H9 (cell line): ENCODE results near the gene MVP. TPM values are rescaled to one million over a fixed set of nuclear protein-coding genes. Genes with fewer than 3 reads are reported as not detected.

ENCODE experiments used
- DNase-seq: peaks from one replicate; pipeline ENCODE4 v3.0.0-alpha.2; 2017
- H2AFZ ChIP-seq: one replicate; pipeline ENCODE4 v1.6.1; 2013; ENCODE audit warnings: mild to moderate bottlenecking, low read length, control low read depth, moderate library complexity
- H2AK5ac ChIP-seq: 2 replicates; pipeline ENCODE4 v1.6.1; 2013; ENCODE audit warnings: low read length, control low read depth, mixed read lengths; ENCODE audit not compliant: insufficient read length
- H2BK120ac ChIP-seq: one replicate; pipeline ENCODE4 v1.6.1; 2013; ENCODE audit warnings: low read depth, mild to moderate bottlenecking, low read length, control low read depth, inconsistent platforms; ENCODE audit not compliant: poor library complexity, severe bottlenecking
- H2BK12ac ChIP-seq: 2 replicates; pipeline ENCODE4 v1.6.1; 2013; ENCODE audit warnings: low read length, control low read depth, mixed read lengths, low read depth; ENCODE audit not compliant: insufficient read length
- H2BK15ac ChIP-seq: 2 replicates; pipeline ENCODE4 v1.6.1; 2013; ENCODE audit warnings: low read depth, low read length, control low read depth
- H2BK20ac ChIP-seq: one replicate; pipeline ENCODE4 v1.6.1; 2013; ENCODE audit warnings: low read depth, mild to moderate bottlenecking, low read length, control low read depth, inconsistent platforms; ENCODE audit not compliant: poor library complexity, severe bottlenecking
- H2BK5ac ChIP-seq: 2 replicates; pipeline ENCODE4 v1.6.1; 2013; ENCODE audit warnings: low read length, control low read depth, mixed read lengths; ENCODE audit not compliant: insufficient read length
- H3K14ac ChIP-seq: 2 replicates; pipeline ENCODE4 v1.6.1; 2013; ENCODE audit warnings: low read length, control low read depth; ENCODE audit not compliant: insufficient read depth
- H3K18ac ChIP-seq: 2 replicates; pipeline ENCODE4 v1.6.1; 2013; ENCODE audit warnings: low read depth, mild to moderate bottlenecking, mixed read lengths, low read length, control low read depth; ENCODE audit not compliant: insufficient read length
- H3K23ac ChIP-seq: 2 replicates; pipeline ENCODE4 v1.6.1; 2013; ENCODE audit warnings: low read length, control low read depth, mixed read lengths, low read depth; ENCODE audit not compliant: insufficient read length
- H3K23me2 ChIP-seq: 2 replicates; pipeline ENCODE4 v1.6.1; 2013; ENCODE audit warnings: low read depth, mild to moderate bottlenecking, mixed read lengths, low read length, control low read depth; ENCODE audit not compliant: insufficient read length, poor library complexity, severe bottlenecking
- H3K27ac ChIP-seq: 2 replicates; pipeline ENCODE4 v1.5.1; 2013; ENCODE audit warnings: low read length, control low read depth, mixed read lengths, low read depth; ENCODE audit not compliant: insufficient read length
- H3K27me3 ChIP-seq: 2 replicates; pipeline ENCODE4 v1.6.1; 2013; ENCODE audit warnings: low read length, control low read depth, inconsistent platforms; ENCODE audit not compliant: insufficient read depth
- H3K4ac ChIP-seq: 2 replicates; pipeline ENCODE4 v1.6.1; 2013; ENCODE audit warnings: low read depth, mild to moderate bottlenecking, control low read depth, inconsistent platforms, low read length, moderate library complexity
- H3K4me1 ChIP-seq: 2 replicates; pipeline ENCODE4 v1.6.1; 2013; ENCODE audit warnings: low read length, control low read depth, inconsistent platforms; ENCODE audit not compliant: insufficient read depth
- H3K4me2 ChIP-seq: 2 replicates; pipeline ENCODE4 v1.6.1; 2013; ENCODE audit warnings: low read length, control low read depth, mixed read lengths; ENCODE audit not compliant: insufficient read length, insufficient read depth
- H3K56ac ChIP-seq: 2 replicates; pipeline ENCODE4 v1.6.1; 2013; ENCODE audit warnings: low read depth, mild to moderate bottlenecking, mixed read lengths, low read length, control low read depth; ENCODE audit not compliant: insufficient read length
- H3K79me1 ChIP-seq: 2 replicates; pipeline ENCODE4 v1.6.1; 2013; ENCODE audit warnings: low read depth, mild to moderate bottlenecking, moderate library complexity, low read length, control low read depth, inconsistent platforms; ENCODE audit not compliant: insufficient read depth, poor library complexity, severe bottlenecking
- H3K79me2 ChIP-seq: 2 replicates; pipeline ENCODE4 v1.6.1; 2013; ENCODE audit warnings: low read length, control low read depth, inconsistent platforms; ENCODE audit not compliant: insufficient read depth
- H3K9ac ChIP-seq: 2 replicates; pipeline ENCODE4 v1.6.1; 2013; ENCODE audit warnings: low read length, control low read depth, mixed read lengths; ENCODE audit not compliant: insufficient read length; ENCODE audit errors: extremely low read depth
- H3K9me3 ChIP-seq: one replicate; pipeline ENCODE4 v1.6.1; 2013; ENCODE audit warnings: low read depth, low read length, inconsistent platforms; ENCODE audit not compliant: control insufficient read depth
- H3T11ph ChIP-seq: one replicate; pipeline ENCODE4 v1.6.1; 2013; ENCODE audit warnings: mild to moderate bottlenecking, low read length, control low read depth, inconsistent platforms
- H4K20me1 ChIP-seq: one replicate; pipeline ENCODE4 v1.6.1; 2013; ENCODE audit not compliant: control insufficient read depth, insufficient read length, insufficient read depth
- H4K5ac ChIP-seq: 2 replicates; pipeline ENCODE4 v1.6.1; 2013; ENCODE audit warnings: low read depth, mild to moderate bottlenecking, mixed read lengths, low read length, control low read depth; ENCODE audit not compliant: insufficient read length
- H4K8ac ChIP-seq: replicated peaks from 2 replicates; pipeline ENCODE4 v1.6.1; 2013; ENCODE audit warnings: low read length, control low read depth, mixed read lengths, low read depth; ENCODE audit not compliant: insufficient read length
- H4K91ac ChIP-seq: 2 replicates; pipeline ENCODE4 v1.6.1; 2013; ENCODE audit warnings: low read depth, mild to moderate bottlenecking, moderate library complexity, mixed read lengths, low read length, control low read depth; ENCODE audit not compliant: insufficient read length
- H3K27ac Mint-ChIP-seq, 3 experiments: 2 replicates in 2 of 3; 3 replicates in 1 of 3; pipeline ENCODE4 v1.8.0; 2020 to 2021; ENCODE audit warnings: mixed read lengths in 3 of 3, mild to moderate bottlenecking in 1 of 3, moderate library complexity in 1 of 3
- H3K27me3 Mint-ChIP-seq: 2 replicates; pipeline ENCODE4 v1.8.0; 2021; ENCODE audit warnings: low read depth, mild to moderate bottlenecking, moderate library complexity, mixed read lengths
- H3K36me3 Mint-ChIP-seq, 3 experiments: 2 replicates in 2 of 3; 3 replicates in 1 of 3; pipeline ENCODE4 v1.8.0; 2020 to 2021; ENCODE audit warnings: low read depth in 3 of 3, mixed read lengths in 3 of 3; ENCODE audit not compliant: insufficient read depth in 1 of 3
- H3K4me1 Mint-ChIP-seq, 2 experiments: 2 replicates each; pipeline ENCODE4 v1.8.0; 2020; ENCODE audit warnings: mixed read lengths in 2 of 2
- H3K4me3 Mint-ChIP-seq, 2 experiments: 2 replicates in 1 of 2; 3 replicates in 1 of 2; pipeline ENCODE4 v1.8.0; 2020 to 2021; ENCODE audit warnings: mild to moderate bottlenecking in 2 of 2, mixed read lengths in 2 of 2, moderate library complexity in 1 of 2
- H3K9me3 Mint-ChIP-seq, 2 experiments: 2 replicates in 1 of 2; 3 replicates in 1 of 2; pipeline ENCODE4 v1.8.0; 2020; ENCODE audit warnings: mild to moderate bottlenecking in 2 of 2, mixed read lengths in 2 of 2, moderate library complexity in 1 of 2
- WGBS: extraction: QIAGEN DNeasy Blood & Tissue Kit; methylation state at CpG from one replicate; pipeline ENCODE4 v1.1.7; 2013; ENCODE audit warnings: missing lambda C conversion rate, low lambda C conversion rate, mixed read lengths; ENCODE audit not compliant: insufficient read length; ENCODE audit errors: extremely low coverage; 5-methylcytosine and 5-hydroxymethylcytosine counted together
- total RNA-seq: library from RNA; stranded (reverse); gene quantifications from 2 replicates; pipeline ENCODE4 v1.2.1, GENCODE V29; 2021
- TF ChIP-seq, protein P1 (sequence below): fragments of 200-600 bp; sonication (generic); conservative IDR thresholded peaks from 3 replicates; pipeline ENCODE4 v1.8.0; 2021; ENCODE audit warnings: antibody characterized with exemption, mild to moderate bottlenecking

The MVP gene
- total RNA-seq, 1 experiment from 2014 or later, result 3.1 TPM

DNA sequence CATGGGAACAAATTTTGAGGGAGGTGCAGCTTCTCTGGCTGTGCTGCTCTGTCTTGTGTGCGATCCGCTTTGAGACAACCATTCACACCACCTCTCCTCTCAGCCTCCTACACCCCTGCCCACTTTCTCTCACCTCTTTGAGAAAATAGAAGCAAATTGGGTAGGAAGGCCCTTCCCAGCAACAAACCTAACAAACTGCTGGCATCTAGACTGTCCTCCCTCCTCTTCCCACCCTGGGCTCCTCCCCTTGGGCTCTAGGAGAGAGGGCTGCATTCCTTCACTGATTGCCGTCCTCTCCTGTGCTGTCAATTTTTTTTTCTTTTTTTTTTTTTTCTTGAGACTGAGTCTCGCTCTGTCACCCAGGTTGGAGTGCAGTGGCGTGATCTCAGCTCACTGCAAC, 29.2 kb downstream of the MVP start:
- no peak overlapping the region for H4K5ac ChIP-seq
- no peaks in the 10 kb centered on the region for H3K23me2 ChIP-seq
- no peaks in the 10 kb centered on the region for H3K4me1 ChIP-seq
- no peak overlapping the region for H2BK12ac ChIP-seq
- no peak overlapping the region for H3K14ac ChIP-seq
- H3K18ac ChIP-seq, result no peak overlapping the region
- no peak overlapping the region for H2AK5ac ChIP-seq
- H3K79me1 ChIP-seq, result no peaks in the 10 kb centered on the region
- no peak overlapping the region for H4K8ac ChIP-seq
- no peak overlapping the region for H2BK15ac ChIP-seq
- no peaks in the 10 kb centered on the region for H3K79me2 ChIP-seq
- no peak overlapping the region for H3K4me2 ChIP-seq
- no peak overlapping the region for H3K4me3 Mint-ChIP-seq
- H3K27ac ChIP-seq, result no peak overlapping the region
- no peak overlapping the region for H2BK20ac ChIP-seq
- H2AFZ ChIP-seq, result no peak overlapping the region
- H3K23ac ChIP-seq, result no peak overlapping the region
- peak overlapping the region in 1 of 3 experiments; percentile 66; a peak in 2 of 7 replicates for H3K27ac Mint-ChIP-seq
- no peak for DNase-seq
- no peaks in the 10 kb centered on the region for H3K27me3 Mint-ChIP-seq
- peaks cover 0 to 5% (median 0%) of the 10 kb centered on the region in 3 experiments; a peak in 2 of 7 replicates for H3K36me3 Mint-ChIP-seq
- H3K9ac ChIP-seq, result no peak overlapping the region
- TF ChIP-seq, protein P1, sequence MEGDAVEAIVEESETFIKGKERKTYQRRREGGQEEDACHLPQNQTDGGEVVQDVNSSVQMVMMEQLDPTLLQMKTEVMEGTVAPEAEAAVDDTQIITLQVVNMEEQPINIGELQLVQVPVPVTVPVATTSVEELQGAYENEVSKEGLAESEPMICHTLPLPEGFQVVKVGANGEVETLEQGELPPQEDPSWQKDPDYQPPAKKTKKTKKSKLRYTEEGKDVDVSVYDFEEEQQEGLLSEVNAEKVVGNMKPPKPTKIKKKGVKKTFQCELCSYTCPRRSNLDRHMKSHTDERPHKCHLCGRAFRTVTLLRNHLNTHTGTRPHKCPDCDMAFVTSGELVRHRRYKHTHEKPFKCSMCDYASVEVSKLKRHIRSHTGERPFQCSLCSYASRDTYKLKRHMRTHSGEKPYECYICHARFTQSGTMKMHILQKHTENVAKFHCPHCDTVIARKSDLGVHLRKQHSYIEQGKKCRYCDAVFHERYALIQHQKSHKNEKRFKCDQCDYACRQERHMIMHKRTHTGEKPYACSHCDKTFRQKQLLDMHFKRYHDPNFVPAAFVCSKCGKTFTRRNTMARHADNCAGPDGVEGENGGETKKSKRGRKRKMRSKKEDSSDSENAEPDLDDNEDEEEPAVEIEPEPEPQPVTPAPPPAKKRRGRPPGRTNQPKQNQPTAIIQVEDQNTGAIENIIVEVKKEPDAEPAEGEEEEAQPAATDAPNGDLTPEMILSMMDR, result no peak
- no CpG with 5 or more reads among the region's 5 CpGs for WGBS
- no peak overlapping the region for H2BK120ac ChIP-seq
- H4K20me1 ChIP-seq, result no peaks in the 10 kb centered on the region
- H3T11ph ChIP-seq, result no peak overlapping the region
- no peak overlapping the region for H4K91ac ChIP-seq
- H3K4me1 Mint-ChIP-seq, result peaks cover 7 to 10% of the 10 kb centered on the region in 2 experiments
- no peak overlapping the region for H3K4ac ChIP-seq
- no peaks in the 10 kb centered on the region for H3K9me3 ChIP-seq
- no peak overlapping the region for H3K56ac ChIP-seq
- H2BK5ac ChIP-seq, result no peak overlapping the region
- H3K27me3 ChIP-seq, result no peaks in the 10 kb centered on the region
- H3K9me3 Mint-ChIP-seq, result no peaks in the 10 kb centered on the region
